Frontal cortex (tissue), 4 donors: ENCODE results near the gene PLD4. TPM values are rescaled to one million over a fixed set of nuclear protein-coding genes. Genes with fewer than 3 reads are reported as not detected.
"Not testable (repeated sequence)": the region's sequence is repeated elsewhere in the genome, so short reads cannot be mapped to it uniquely, and the experiment has no call there.

Experiments used
- DNase-seq, 2 donors: peaks; one replicate each; pipeline ENCODE4 v3.0.0; 2012; ENCODE audit warnings: low spot score in 2 of 2
- FAIRE-seq: peaks from 2 replicates; lab custom pipeline; 2012; peaks lifted over from hg19 to GRCh38; lab: Jason Lieb, UNC
- total RNA-seq: library from RNA; depleted of rRNA; stranded (reverse); fragments of >200 nt; gene quantifications from one replicate; pipeline ENCODE4 v1.2.3, GENCODE V29; 2014
- donor health status: control.
- donor health status: control.
- donor health status: control.

The PLD4 gene
- total RNA-seq, 1 donor from 2014 or later, result 3.7 TPM

DNA sequence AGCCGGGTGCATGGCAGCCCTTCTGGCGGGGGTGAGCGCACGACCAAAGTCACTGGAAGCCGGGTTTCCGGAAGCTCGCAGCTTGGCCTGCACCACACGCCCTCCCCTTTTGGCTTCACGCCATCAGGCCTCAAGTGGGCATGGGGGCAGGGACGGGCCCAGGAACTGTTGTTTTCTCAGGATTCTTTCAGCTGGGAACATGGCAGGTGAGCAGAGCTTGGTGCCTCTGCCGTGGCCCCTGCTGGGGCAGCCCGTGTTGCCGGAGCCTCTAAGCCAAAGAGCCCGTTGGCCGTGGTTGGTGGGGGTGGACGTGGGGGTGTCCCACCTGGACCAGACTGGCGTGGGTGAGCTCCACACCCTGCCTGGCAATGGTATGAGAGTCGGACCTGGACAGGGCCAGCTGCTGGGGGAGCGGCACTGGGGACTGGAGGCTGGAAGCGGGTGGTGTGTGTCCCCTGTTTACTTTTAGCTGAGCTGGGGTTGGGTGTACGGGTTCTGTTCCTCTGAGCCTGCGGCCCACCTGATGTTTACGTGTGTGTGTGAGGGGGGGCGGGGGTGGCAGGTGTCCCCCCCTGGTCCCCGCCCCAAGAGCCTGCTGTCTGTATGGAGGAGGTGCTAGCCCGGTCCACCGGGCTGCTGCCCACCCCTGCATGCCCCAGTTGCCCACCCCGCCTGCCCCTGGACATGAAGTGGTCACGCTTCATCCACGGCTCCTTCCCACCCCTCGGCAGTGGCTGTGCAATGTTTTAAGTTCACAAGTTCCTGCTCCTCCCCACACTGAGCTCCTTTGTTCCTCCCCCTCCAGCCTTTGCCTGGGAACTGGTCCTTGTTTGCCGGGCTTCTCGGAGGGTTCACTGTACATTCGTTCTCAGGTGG is 28.7 kb upstream of the PLD4 start:
- FAIRE-seq (no peak), DNase-seq (no peak)

DNA sequence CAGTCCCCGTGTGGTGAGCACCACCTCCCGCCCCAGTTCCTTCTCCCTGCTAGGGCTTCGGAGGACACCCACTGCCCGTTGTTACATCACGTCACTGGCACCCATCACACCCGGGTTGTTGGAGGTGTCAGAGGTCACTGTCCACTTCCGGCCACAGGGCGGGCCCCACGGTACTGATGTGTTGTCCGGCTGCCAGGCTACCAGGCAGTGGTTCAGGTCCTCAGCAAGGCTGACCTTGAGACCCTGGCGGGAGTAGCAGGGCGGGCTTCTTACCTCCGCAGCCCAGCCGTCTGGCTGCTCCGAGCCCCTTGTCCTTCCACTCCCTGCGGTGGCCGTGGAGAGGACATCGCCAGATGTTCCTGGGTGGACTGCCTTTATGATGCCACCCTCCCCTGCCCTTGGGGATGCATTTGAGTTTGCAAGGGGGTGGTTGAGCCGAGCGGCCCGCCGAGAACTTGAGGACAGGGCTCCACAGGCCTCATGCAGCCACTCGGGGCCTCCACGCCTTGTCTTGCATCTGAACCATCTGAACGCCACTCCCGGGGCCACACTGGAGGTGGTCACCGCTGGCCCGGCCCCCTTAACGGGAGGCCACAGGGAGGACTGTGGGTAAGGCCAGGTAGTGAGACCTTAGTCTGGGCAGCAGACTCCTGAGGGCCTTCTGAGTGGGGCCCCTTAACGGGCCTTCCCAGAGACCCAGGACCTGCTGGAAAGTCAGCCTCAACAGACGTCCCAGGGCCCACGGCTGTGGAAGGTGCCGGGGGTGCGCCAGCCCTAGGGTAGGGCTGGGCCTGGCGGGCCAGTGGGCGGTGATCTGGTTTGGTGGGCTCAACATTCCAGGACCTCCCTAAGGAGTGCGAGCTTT is 27.1 kb upstream of the PLD4 start:
- FAIRE-seq (no peak), DNase-seq (no peak)

DNA sequence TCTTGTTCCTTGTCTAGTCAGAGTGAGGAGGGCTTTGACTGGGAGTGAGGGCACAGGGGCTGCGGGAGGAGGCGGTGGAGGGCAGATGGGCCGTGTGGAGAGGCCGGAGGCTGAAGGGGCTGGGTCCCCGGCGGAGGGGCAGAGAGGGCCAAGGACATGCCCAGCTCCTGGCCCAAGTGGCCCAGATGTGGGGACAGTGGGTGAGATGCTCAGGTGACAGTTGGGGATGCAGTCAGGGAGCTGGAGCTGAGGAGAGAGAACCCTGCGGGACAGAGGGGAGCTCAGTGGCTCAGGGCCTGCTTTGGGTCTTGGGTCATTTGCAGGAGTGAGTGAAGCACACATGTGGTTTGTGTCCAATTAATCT is 26.5 kb upstream of the PLD4 start:
- FAIRE-seq, result no peak
- no peak for DNase-seq

DNA sequence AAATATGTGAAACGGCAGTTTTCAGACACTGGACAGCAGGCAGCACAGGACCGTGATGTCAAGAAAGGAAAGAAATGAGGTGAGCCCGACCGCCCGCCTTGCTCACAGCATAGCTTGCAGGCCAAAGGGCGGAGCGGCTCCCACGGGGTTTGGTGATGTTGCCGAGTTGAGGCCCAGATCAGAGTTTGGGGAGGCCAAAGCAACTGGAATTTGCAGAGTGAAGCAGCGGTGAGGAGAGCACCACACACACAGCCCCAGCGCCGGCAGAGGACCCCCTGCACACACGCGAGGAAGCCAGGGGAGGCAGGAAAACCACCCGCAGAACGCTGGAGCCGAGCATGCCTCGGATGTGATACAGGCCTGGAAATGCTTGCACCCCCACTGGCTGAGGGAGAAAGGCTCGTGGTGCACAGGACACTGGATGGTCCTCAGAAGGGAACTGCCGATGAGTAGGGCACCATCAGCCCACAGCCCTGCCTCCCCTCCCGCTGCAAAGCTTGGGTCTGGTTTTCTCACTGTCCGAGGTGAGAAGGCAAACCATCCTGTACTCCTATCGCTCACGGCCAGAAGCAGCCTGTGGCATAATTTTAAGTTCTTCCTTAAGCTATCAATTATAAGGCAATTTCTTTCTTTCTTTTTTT is 25.7 kb upstream of the PLD4 start:
- FAIRE-seq (no peak), DNase-seq (no peak)

DNA sequence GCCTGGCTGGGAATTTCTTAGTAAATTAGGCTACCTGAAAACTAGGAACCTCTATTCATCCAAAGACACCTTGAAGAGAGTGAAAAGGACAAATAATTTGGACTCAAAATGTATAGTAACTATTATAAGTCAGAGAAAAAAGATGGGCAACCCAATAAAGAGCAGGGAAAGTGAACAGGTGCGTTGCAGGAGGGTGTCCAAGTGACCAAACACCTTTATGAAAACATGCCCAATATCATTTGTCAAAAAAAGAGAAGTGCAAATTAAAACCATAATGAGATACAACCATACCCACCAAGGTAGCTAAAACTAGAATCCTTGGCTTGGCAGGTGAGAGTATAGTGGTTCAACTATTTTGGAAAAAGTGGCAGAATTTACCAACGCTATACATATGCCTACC is 24.9 kb upstream of the PLD4 start:
- DNase-seq (no peak), FAIRE-seq (no peak)

DNA sequence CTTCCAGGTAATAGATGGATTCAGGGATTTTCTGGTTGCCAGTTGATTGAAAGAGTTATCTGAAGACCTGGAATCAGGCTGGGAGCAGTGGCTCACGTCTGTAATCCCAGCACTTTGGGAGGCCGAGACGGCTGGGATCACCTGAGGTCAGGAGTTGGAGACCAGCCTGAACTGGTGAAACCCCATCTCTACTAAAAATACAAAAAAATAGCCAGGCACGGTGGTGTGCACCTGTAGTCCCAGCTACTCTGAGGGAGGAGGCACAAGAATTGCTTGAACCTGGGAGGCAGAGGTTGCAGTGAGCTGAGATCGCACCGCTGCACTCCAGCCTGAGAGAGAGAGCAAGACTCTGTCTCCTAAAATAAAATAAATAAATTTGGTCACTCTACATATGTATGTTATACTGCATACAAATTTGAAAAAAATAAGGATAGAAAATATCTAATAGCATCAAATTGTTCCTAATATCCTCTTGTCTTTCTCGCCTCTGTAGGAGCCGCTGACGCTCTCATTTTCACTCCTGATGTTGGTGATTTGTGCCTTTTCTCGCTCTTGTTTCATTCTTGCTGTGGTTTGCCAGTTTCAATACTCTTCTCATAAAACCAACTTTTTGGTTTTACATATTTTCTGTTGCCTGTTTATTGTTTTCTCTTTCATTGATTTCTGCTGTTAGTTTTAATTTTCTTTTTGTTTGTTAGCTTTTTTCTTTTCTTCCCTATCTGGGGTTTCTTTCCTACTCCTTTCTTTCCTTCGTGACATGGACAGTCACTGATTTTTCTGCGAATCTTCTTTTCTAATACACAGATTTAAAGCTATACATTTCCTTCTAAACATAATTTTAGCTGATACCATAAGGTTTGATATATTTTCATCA is 23.8 kb upstream of the PLD4 start:
- DNase-seq (no peak), FAIRE-seq (no peak)

DNA sequence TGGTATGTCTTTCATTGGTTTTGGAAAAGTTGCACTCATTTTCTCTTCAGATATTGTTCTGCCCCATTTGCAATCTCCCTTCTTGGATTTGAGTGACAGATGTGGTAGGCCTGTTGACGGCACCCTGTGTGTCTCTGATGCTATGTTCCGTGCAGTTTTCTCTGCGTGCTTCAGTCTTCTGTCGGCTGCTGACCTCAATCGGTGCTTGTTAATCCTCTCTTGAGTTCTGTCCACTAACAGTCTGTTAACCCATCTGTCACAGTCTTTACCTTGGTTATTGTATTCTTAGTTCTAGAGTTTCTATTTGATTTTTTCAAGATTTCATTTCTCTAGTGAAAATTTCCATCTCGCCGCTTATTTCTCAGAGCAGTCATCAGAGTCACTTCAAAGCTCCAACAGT is 20.7 kb upstream of the PLD4 start:
- no peak for DNase-seq
- FAIRE-seq, result no peak

DNA sequence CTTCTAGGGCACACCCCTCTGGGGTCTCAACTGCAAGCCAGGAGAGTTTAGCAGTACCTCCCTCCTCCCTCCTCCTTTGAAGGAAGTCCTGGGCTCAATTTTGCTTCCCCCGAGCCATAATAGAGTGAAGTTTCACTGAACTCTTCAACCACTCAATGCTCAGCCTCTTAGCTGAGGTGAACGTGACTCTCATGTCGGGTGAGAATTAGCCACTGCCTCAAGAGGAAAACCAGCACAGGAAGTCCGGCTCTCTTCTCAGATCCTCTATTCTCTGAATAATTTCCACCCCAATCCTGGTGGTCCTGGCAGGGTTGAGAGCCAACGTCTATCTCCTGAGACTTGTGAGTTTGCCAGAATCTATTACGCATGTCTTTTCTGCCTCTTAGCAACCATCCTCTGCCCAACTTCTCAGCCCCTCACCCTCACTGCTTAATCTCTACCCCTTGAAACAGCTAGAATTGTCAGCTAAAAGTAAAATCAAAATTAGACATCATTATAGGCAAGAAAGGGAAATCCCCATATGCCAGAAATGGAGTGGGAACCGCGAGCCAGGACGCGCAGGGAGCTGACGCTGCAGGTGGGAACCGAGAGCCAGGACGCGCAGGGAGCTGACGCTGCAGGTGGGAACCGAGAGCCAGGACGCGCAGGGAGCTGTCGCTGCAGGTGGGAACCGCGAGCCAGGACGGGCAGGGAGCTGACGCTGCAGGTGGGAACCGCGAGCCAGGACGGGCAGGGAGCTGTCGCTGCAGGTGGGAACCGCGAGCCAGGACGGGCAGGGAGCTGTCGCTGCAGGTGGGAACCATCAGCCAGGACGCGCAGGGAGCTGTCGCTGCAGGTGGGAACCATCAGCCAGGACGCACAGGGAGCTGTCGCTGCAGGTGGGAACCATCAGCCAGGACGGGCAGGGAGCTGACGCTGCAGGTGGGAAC is 19.8 kb upstream of the PLD4 start:
- not testable (repeated sequence) for DNase-seq, FAIRE-seq

DNA sequence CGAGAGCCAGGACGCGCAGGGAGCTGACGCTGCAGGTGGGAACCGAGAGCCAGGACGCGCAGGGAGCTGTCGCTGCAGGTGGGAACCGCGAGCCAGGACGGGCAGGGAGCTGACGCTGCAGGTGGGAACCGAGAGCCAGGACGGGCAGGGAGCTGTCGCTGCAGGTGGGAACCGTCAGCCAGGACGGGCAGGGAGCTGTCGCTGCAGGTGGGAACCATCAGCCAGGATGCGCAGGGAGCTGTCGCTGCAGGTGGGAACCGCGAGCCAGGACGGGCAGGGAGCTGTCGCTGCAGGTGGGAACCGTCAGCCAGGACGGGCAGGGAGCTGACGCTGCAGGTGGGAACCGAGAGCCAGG is 19.1 kb upstream of the PLD4 start:
- not testable (repeated sequence) for DNase-seq, FAIRE-seq

DNA sequence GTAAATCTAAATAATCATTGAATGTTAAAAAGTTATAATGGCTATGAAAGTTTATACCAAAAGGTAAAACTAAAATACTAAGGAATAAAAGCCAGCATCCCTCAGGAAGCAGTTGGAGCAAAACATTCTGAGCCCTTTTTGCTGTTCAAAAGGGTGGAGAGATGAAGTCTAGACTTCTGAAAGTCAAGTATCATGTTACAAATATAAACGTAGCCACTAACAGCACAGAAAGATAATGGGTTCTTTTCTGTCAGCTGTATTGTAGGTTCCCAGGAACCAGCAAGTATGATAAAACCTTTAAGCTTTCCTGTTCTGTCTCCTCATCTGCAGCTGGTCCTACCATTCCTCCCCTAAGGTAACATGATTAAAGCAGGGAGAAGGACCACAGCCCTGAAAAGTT is 16.4 kb upstream of the PLD4 start:
- FAIRE-seq, result no peak
- no peak for DNase-seq

DNA sequence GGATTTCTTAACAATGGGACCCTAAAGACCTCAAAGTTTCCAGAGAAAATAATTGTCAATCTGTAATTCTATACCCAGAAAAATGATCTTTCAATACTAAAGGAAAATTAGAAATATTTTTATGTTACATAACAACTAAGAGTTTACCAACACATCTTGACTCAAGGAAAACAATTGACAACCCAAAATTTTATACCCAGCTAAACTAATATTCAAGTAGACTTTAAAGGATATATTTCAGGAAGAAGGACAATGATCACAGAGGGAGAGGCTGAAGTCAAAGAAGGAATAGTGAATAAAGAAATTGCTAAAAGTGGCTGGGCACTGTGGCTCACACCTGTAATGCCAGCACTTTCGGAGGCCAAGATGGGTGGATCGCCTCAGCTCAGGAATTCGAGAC is 12.6 kb upstream of the PLD4 start:
- DNase-seq, result no peak
- FAIRE-seq, result no peak

DNA sequence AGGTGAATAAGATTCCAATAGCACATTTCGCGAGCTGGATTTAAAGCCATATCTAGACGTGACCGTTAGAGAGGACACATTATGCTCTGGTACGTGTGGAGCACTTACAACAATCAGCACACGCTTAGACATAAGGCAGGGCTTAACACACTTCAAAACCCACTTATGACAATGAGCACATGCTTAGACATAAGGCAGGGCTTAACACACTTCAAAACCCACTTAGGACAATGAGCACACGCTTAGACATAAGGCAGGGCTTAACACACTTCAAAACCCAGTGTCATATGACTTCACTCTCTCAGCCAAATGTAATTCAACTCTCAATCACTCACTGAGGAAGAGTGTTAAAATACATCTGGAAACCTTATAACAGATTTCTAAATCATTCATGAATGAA is 11.2 kb upstream of the PLD4 start:
- DNase-seq, result no peak
- no peak for FAIRE-seq

DNA sequence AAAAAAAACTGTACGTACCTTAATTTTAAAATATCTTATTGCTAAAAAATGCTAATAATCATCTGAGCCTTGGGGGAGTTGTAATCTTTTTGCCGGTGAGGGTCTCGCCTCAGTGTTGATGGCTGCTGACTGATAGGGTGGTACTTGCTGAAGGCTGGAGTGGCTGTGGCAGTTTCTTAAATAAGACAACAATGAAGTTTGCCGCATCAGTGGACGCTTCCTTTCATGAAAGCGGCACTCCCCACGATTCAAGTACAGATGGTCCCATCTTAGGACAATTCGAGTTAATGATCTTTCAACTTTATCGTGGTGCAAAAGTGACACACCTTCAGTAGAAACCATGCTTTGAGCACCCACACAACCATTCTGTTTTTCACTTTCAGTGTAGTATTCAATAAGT is 7.6 kb upstream of the PLD4 start:
- FAIRE-seq (no peak), DNase-seq (no peak)

DNA sequence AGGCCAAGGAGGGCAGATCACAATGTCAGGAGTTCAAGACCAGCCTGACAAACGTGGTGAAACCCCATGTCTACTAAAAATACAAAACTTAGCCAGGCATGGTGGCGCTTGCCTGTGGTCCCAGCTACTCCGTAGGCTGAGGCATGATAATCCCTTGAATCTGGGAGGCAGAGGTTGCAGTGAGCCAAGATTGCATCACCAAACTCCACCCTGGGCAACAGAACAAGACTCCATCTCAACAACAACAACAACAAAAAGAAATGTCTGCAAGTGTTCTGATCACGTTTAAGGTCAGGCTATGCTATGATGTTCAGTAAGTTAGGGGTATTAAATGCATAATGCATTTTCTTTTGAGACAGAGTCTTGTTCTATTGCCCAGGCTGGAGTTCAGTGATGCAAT is 6.7 kb upstream of the PLD4 start:
- DNase-seq (no peak), FAIRE-seq (no peak)

DNA sequence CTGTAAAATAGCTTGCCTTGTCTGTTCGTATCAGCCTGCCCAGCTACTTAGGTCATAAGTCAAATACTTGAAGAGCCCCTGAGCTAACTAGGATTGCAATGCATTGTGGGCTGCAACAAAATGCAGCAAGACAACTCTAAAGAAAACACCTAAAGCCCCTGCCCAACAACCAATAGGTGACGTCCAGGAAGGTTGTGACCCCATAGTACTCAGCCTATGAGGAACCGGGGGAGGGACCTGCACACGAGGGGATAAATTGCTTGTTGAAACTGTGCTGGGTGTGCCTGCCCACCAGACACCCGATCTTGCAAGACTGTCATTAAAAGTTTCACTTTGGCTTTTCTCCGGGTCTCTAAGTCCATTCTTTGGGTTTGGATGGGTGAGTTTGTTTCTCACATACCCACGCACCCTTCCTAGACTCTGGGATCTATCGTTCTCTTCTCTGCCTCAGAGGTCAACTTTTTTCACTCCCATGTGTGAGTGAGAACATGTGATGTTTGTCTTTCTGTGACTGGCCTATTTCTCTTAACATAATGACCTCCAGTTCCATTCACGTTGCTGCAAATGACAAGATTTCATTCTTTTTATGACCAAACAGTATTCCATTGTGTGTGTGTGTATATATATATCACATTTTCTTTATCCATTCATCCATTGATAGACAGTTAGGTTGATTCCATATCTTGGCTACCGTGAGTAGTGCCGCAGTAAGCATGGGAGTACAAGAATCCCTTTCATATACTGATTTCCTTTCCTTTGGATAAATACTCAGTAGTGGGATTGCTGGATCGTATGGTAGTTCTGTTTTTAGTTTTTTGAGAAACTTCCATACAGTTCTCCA is 5.3 kb upstream of the PLD4 start:
- DNase-seq, FAIRE-seq: not testable (repeated sequence)

DNA sequence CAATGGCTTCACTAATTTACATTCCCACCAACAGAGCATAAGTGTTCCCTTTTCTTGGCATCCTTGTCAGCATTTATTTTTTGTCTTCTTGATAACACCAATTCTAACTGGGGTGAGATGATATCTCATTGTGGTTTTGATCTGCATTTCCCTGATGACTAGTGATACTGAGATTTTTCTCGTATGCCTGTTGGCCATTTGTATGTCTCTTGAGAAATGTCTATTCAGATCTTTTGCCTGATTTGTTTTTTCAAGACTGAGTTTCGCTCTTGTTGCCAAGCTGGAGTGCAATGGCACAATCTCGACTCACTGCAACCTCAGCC is 4.7 kb upstream of the PLD4 start:
- FAIRE-seq (no peak), DNase-seq (no peak)

DNA sequence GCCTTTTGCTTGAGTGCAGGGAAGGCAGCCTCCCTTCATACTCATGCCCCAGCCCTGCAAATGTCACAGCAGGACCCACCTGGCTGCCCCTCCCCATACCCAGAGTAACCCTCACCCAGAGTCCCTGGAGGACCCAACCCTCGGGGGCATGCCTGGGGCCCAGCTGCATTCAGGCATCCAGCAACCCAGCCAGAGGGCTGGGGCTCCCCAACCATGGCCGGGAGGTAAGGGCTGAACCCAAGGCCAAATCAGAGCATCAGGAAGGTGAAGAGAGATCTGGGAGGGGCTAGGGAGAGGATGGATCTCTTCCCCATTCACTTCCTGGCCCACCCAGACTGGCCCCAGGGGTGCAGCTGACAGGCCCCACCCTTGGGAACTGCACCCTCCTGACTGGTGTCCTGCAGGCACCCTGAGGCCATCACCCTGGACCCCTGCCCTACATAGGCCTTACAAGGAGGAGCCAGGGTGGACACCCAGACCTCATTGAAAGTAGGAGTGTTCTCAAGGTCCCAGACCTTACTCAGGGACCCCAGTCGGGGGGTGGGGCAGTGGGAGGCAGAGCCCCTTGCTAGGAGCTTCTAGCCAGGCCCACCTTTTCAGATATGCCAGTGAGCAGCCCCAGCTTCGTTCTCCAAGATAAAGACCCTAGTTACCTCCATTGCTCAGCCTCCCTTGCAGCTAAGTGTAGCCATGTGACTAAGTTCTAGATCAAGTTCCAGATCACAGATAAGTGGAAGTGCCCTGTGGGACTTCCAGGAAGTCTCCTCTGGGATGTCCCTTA is 849 bp upstream of the PLD4 start:
- no peak for DNase-seq
- FAIRE-seq, result no peak
